IMR-90 (cell line): ENCODE results near the gene ZNF480. TPM values are rescaled to one million over a fixed set of nuclear protein-coding genes. Genes with fewer than 3 reads are reported as not detected.

Experiments used
- ATAC-seq: fragments of 200-7000 bp; cut with Tn5 transposase; 2 replicates; pipeline ENCODE4 v1.9.1; 2020; ENCODE audit warnings: low read depth, mild to moderate bottlenecking, moderate library complexity
- BruUV-seq: library from RNA; stranded (reverse); fragments of 400-500 nt; replicated peaks from 2 replicates; lab custom pipeline; 2021; lab: Mats Ljungman, UMichigan
- CTCF ChIA-PET: fragments of 300-600 bp; formaldehyde crosslinking; extraction: SDS; loops from one replicate; lab custom pipeline; 2021; ENCODE audit warnings: antibody characterized with exemption; lab: Yijun Ruan, JAX
- POLR2A ChIA-PET: fragments of 300-600 bp; sonication (Branson Sonifier 250); formaldehyde crosslinking; loops from one replicate; lab custom pipeline; 2022; ENCODE audit warnings: antibody characterized with exemption; ENCODE audit not compliant: unreplicated experiment; lab: Charles Lee
- DNase-seq: peaks from one replicate; pipeline ENCODE4 v3.0.0; 2013
- H2AFZ ChIP-seq: replicated peaks from 2 replicates; pipeline ENCODE3; 2013; ENCODE audit warnings: low read length, mild to moderate bottlenecking; ENCODE audit not compliant: poor library complexity
- H2AK5ac ChIP-seq: 2 replicates; pipeline ENCODE4 v1.6.1; 2013; ENCODE audit warnings: low read depth, low read length, inconsistent platforms
- H2AK9ac ChIP-seq: replicated peaks from 2 replicates; pipeline ENCODE3; 2013; ENCODE audit warnings: mild to moderate bottlenecking, low read depth, low read length, moderate library complexity; ENCODE audit not compliant: poor library complexity
- H2BK120ac ChIP-seq: 2 replicates; pipeline ENCODE4 v1.6.1; 2013; ENCODE audit warnings: low read depth, low read length, inconsistent platforms
- H2BK15ac ChIP-seq: 3 replicates; pipeline ENCODE4 v1.6.1; 2013; ENCODE audit warnings: low read depth, low read length, inconsistent platforms
- H2BK20ac ChIP-seq: 2 replicates; pipeline ENCODE4 v1.6.1; 2013; ENCODE audit warnings: low read depth, mild to moderate bottlenecking, inconsistent platforms, low read length, moderate library complexity
- H2BK5ac ChIP-seq: 2 replicates; pipeline ENCODE4 v1.6.1; 2013; ENCODE audit warnings: mild to moderate bottlenecking, low read depth, low read length, inconsistent platforms; ENCODE audit not compliant: poor library complexity, severe bottlenecking
- H3K14ac ChIP-seq: replicated peaks from 2 replicates; pipeline ENCODE4 v1.6.1; 2013; ENCODE audit warnings: low read depth, low read length, inconsistent platforms
- H3K18ac ChIP-seq: 2 replicates; pipeline ENCODE4 v1.6.1; 2013; ENCODE audit warnings: low read depth, low read length, control low read depth
- H3K23ac ChIP-seq: 2 replicates; pipeline ENCODE4 v1.6.1; 2013; ENCODE audit warnings: low read depth, low read length, inconsistent platforms
- H3K27ac ChIP-seq: 2 replicates; pipeline ENCODE4 v1.5.1; 2013; ENCODE audit warnings: mild to moderate bottlenecking, control low read depth, low read length; ENCODE audit not compliant: insufficient read depth
- H3K27me3 ChIP-seq: 2 replicates; pipeline ENCODE4 v1.6.1; 2013; ENCODE audit warnings: low read length; ENCODE audit not compliant: control insufficient read depth, insufficient read depth
- H3K36me3 ChIP-seq: 2 replicates; pipeline ENCODE4 v1.6.1; 2013; ENCODE audit warnings: low read length, mixed read lengths; ENCODE audit not compliant: control insufficient read depth, insufficient read depth
- H3K4ac ChIP-seq: 2 replicates; pipeline ENCODE4 v1.6.1; 2013; ENCODE audit warnings: low read depth, low read length, inconsistent platforms
- H3K4me1 ChIP-seq: 2 replicates; pipeline ENCODE4 v1.6.1; 2013; ENCODE audit warnings: low read length, mixed read lengths; ENCODE audit not compliant: control insufficient read depth, insufficient read depth
- H3K4me2 ChIP-seq: 2 replicates; pipeline ENCODE4 v1.6.1; 2013; ENCODE audit warnings: low read depth, mild to moderate bottlenecking, control low read depth, low read length, moderate library complexity
- H3K4me3 ChIP-seq: 2 replicates; pipeline ENCODE4 v1.5.1; 2013; ENCODE audit warnings: low read depth, mild to moderate bottlenecking, control low read depth, low read length, moderate library complexity; ENCODE audit not compliant: insufficient read depth
- H3K56ac ChIP-seq: 2 replicates; pipeline ENCODE4 v1.6.1; 2013; ENCODE audit warnings: low read length, inconsistent platforms; ENCODE audit not compliant: insufficient read depth; ENCODE audit errors: extremely low read depth
- H3K79me1 ChIP-seq, 2 experiments: 2 replicates each; pipeline ENCODE4 v1.6.1; 2013; ENCODE audit warnings: low read length in 2 of 2, inconsistent platforms in 1 of 2, low read depth in 1 of 2
- H3K9ac ChIP-seq: 2 replicates; pipeline ENCODE4 v1.6.1; 2013; ENCODE audit warnings: low read depth, low read length, control low read depth
- H3K9me1 ChIP-seq: 2 replicates; pipeline ENCODE4 v1.6.1; 2013; ENCODE audit warnings: low read length, inconsistent platforms; ENCODE audit not compliant: insufficient read depth
- H3K9me3 ChIP-seq: 2 replicates; pipeline ENCODE4 v1.6.1; 2013; ENCODE audit warnings: low read length; ENCODE audit not compliant: control insufficient read depth, insufficient read depth
- H4K20me1 ChIP-seq: 2 replicates; pipeline ENCODE4 v1.6.1; 2013; ENCODE audit warnings: low read length, inconsistent platforms; ENCODE audit not compliant: insufficient read depth
- H4K5ac ChIP-seq: 2 replicates; pipeline ENCODE4 v1.6.1; 2013; ENCODE audit warnings: mild to moderate bottlenecking, low read depth, low read length, control low read depth
- H4K8ac ChIP-seq, 2 experiments: 2 replicates each; pipeline ENCODE4 v1.6.1; 2013; ENCODE audit warnings: low read depth in 2 of 2, low read length in 2 of 2, control low read depth in 1 of 2, inconsistent platforms in 1 of 2
- H4K91ac ChIP-seq: 2 replicates; pipeline ENCODE4 v1.6.1; 2013; ENCODE audit warnings: low read depth, low read length, inconsistent platforms; ENCODE audit not compliant: insufficient read depth
- BHLHE40 ChIP-seq: fragments of 150-350 bp; IDR thresholded peaks from 2 replicates; pipeline ENCODE4 v1.6.1; 2016; ENCODE audit warnings: mild to moderate bottlenecking, low read depth, low read length
- CEBPB ChIP-seq: IDR thresholded peaks from 2 replicates; pipeline ENCODE4 v1.6.1; 2012; ENCODE audit warnings: low read depth, low read length, improper control_type of control experiment
- CHD1 ChIP-seq: IDR thresholded peaks from 2 replicates; pipeline ENCODE4 v1.6.1; 2012; ENCODE audit warnings: low read depth, low read length, improper control_type of control experiment
- FOS ChIP-seq: fragments of 150-350 bp; IDR thresholded peaks from 2 replicates; pipeline ENCODE4 v1.6.1; 2016; ENCODE audit warnings: low read depth, low read length
- MAZ ChIP-seq: IDR thresholded peaks from 2 replicates; pipeline ENCODE4 v1.6.1; 2012; ENCODE audit warnings: low read depth, mild to moderate bottlenecking, low read length, improper control_type of control experiment, moderate library complexity, borderline replicate concordance
- MXI1 ChIP-seq: IDR thresholded peaks from 2 replicates; pipeline ENCODE4 v1.6.1; 2012; ENCODE audit warnings: low read depth, mild to moderate bottlenecking, low read length, moderate library complexity, borderline replicate concordance
- NFE2L2 ChIP-seq: fragments of 150-350 bp; IDR thresholded peaks from 2 replicates; pipeline ENCODE4 v1.6.1; 2016; ENCODE audit warnings: low read depth, mild to moderate bottlenecking, low read length
- POLR2A ChIP-seq: IDR thresholded peaks from 2 replicates; pipeline ENCODE4 v1.6.1; 2012; ENCODE audit warnings: mild to moderate bottlenecking, low read depth, low read length
- RAD21 ChIP-seq: IDR thresholded peaks from 2 replicates; pipeline ENCODE4 v1.6.1; 2012; ENCODE audit warnings: low read length, improper control_type of control experiment
- RCOR1 ChIP-seq: IDR thresholded peaks from 2 replicates; pipeline ENCODE4 v1.6.1; 2012; ENCODE audit warnings: mild to moderate bottlenecking, low read length, improper control_type of control experiment; ENCODE audit not compliant: insufficient replicate concordance
- RFX5 ChIP-seq: IDR thresholded peaks from 2 replicates; pipeline ENCODE4 v1.8.0; 2012; ENCODE audit warnings: low read depth, mild to moderate bottlenecking, low read length, moderate library complexity
- SMC3 ChIP-seq: fragments of 150-350 bp; IDR thresholded peaks from 2 replicates; pipeline ENCODE4 v1.6.1; 2016; ENCODE audit warnings: low read depth, mild to moderate bottlenecking, antibody characterized with exemption, low read length, moderate library complexity
- WGBS, 2 experiments: methylation state at CpG; one replicate each; pipeline versions ENCODE4 v1.1.5 to v1.1.7; 2013; ENCODE audit warnings: missing lambda C conversion rate in 2 of 2; ENCODE audit not compliant: insufficient read length in 1 of 2; ENCODE audit errors: extremely low coverage in 2 of 2; 5-methylcytosine and 5-hydroxymethylcytosine counted together
- dilution Hi-C: fragments of 300-500 bp; cut with HindIII; formaldehyde crosslinking; loops from one replicate; pipeline ENCODE4 v1.14.3; 2018; ENCODE audit warnings: low sequenced_read_pairs; ENCODE audit not compliant: unreplicated experiment
- in situ Hi-C: fragments of 300-500 bp; cut with MboI; formaldehyde crosslinking; loops from 3 replicates; pipeline ENCODE4 v1.14.3; 2019; ENCODE audit warnings: low sequenced_read_pairs, inconsistent platforms, mixed read lengths
- intact Hi-C: fragments of 100-400 bp; cut with micrococcal nuclease; formaldehyde crosslinking; loops from 2 replicates; pipeline ENCODE4 v1.10.0; 2022
- polyA plus RNA-seq, 3 experiments: library from polyadenylated mRNA; depleted of rRNA; stranded (reverse); fragments of >200 nt; gene quantifications; 2 replicates each; pipeline ENCODE4 v1.2.3, GENCODE V29; 2012; ENCODE audit warnings: low replicate concordance in 1 of 3
- total RNA-seq: library from RNA; depleted of rRNA; stranded (reverse); fragments of >200 nt; gene quantifications from 2 replicates; pipeline ENCODE4 v1.2.3, GENCODE V29; 2012
- TF ChIP-seq, protein P1 (sequence below): fragments of 150-350 bp; IDR thresholded peaks from 2 replicates; pipeline ENCODE4 v1.6.1; 2016; ENCODE audit warnings: low read depth, mild to moderate bottlenecking, low read length, moderate library complexity, borderline replicate concordance
- TF ChIP-seq, protein P2 (sequence below): fragments of 150-350 bp; IDR thresholded peaks from 2 replicates; pipeline ENCODE4 v1.6.1; 2017; ENCODE audit warnings: mild to moderate bottlenecking, antibody characterized with exemption, low read length, low read depth

Gene ZNF480
- total and polyA plus RNA-seq, 2 of the 4 experiments (the other 2 are of a cell fraction), result 6.3 to 10.9 TPM

DNA sequence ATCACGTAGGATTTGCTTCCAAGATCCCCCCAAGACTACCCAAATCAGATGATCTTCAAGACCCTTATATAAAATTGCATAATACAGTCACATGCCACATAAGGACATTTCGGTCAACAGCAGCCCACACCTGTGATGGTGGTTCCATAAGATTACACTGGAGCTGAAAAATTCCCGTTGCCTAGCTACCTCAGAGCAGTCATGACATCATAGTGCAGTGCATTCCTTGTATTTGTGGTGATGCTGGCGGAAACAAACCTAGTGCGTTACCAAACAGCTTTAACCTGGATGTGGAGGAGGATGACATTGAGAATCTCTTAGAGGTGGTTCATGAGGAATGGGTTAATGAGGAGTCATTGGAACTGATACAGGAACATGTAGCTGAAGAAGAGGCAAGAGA, 22.8 kb upstream of the ZNF480 start:
- H3K36me3 ChIP-seq, result peaks cover 19% of the 10 kb centered on the region
- no peak overlapping the region for H2BK5ac ChIP-seq
- in situ Hi-C loops (no loop called here), dilution Hi-C loops (no loop called here), intact Hi-C loops (no loop called here)
- H3K18ac ChIP-seq, result no peak overlapping the region
- no peaks in the 10 kb centered on the region for H3K9me1 ChIP-seq
- peaks cover 32 to 49% of the 10 kb centered on the region in 2 experiments for H3K79me1 ChIP-seq
- TF ChIP-seq, protein P1, sequence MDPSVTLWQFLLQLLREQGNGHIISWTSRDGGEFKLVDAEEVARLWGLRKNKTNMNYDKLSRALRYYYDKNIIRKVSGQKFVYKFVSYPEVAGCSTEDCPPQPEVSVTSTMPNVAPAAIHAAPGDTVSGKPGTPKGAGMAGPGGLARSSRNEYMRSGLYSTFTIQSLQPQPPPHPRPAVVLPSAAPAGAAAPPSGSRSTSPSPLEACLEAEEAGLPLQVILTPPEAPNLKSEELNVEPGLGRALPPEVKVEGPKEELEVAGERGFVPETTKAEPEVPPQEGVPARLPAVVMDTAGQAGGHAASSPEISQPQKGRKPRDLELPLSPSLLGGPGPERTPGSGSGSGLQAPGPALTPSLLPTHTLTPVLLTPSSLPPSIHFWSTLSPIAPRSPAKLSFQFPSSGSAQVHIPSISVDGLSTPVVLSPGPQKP, result no peak
- TF ChIP-seq BHLHE40 (no peak), NFE2L2 (no peak), RCOR1 (no peak), RFX5 (no peak), POLR2A (no peak), FOS (no peak), MXI1 (no peak), CEBPB (no peak), RAD21 (no peak), SMC3 (no peak), MAZ (no peak), CHD1 (no peak)
- TF ChIP-seq, protein P2, sequence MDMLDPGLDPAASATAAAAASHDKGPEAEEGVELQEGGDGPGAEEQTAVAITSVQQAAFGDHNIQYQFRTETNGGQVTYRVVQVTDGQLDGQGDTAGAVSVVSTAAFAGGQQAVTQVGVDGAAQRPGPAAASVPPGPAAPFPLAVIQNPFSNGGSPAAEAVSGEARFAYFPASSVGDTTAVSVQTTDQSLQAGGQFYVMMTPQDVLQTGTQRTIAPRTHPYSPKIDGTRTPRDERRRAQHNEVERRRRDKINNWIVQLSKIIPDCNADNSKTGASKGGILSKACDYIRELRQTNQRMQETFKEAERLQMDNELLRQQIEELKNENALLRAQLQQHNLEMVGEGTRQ, result no peak
- no peak overlapping the region for H3K4me2 ChIP-seq
- no peak overlapping the region for H3K23ac ChIP-seq
- H3K27me3 ChIP-seq, result no peaks in the 10 kb centered on the region
- H3K56ac ChIP-seq, result no peak overlapping the region
- H3K27ac ChIP-seq, result no peak overlapping the region
- H3K4me1 ChIP-seq, result peaks cover 2% of the 10 kb centered on the region
- no peaks in the 10 kb centered on the region for H4K20me1 ChIP-seq
- ATAC-seq, result no peak
- POLR2A ChIA-PET, result interaction anchor here (0.7 kb wide), 1 partner anchor 22 kb away, joined by 5 read pairs; no protein-coding TSS in a partner anchor
- H3K14ac ChIP-seq, result no peak overlapping the region
- H2BK20ac ChIP-seq, result no peak overlapping the region
- H2AK9ac ChIP-seq, result no peak overlapping the region
- H2BK15ac ChIP-seq, result no peak overlapping the region
- H2AFZ ChIP-seq, result no peak overlapping the region
- BruUV-seq, result no TSS peak
- no peak overlapping the region for H4K8ac ChIP-seq
- no peak overlapping the region for H4K91ac ChIP-seq
- CTCF ChIA-PET, result no interaction called here
- no peak overlapping the region for H2BK120ac ChIP-seq
- no peak for DNase-seq
- peaks cover 11% of the 10 kb centered on the region for H3K9me3 ChIP-seq
- H2AK5ac ChIP-seq, result no peak overlapping the region
- H4K5ac ChIP-seq, result no peak overlapping the region
- H3K4me3 ChIP-seq, result no peak overlapping the region
- no peak overlapping the region for H3K9ac ChIP-seq
- H3K4ac ChIP-seq, result no peak overlapping the region
- WGBS, 2 experiments, result no CpG with 5 or more reads among the region's 5 CpGs
